ENCODE data around the gene TSSK6. TPM values are rescaled to one million over a fixed set of nuclear protein-coding genes. Genes with fewer than 3 reads are reported as not detected.
A peak's percentile ranks its signal among the peaks of the same experiment; 100 is the strongest.

Gene TSSK6
- total RNA-seq, 4 donors from 2014 or later = 0.33 to 3.7 (median 1.5) TPM

DNA sequence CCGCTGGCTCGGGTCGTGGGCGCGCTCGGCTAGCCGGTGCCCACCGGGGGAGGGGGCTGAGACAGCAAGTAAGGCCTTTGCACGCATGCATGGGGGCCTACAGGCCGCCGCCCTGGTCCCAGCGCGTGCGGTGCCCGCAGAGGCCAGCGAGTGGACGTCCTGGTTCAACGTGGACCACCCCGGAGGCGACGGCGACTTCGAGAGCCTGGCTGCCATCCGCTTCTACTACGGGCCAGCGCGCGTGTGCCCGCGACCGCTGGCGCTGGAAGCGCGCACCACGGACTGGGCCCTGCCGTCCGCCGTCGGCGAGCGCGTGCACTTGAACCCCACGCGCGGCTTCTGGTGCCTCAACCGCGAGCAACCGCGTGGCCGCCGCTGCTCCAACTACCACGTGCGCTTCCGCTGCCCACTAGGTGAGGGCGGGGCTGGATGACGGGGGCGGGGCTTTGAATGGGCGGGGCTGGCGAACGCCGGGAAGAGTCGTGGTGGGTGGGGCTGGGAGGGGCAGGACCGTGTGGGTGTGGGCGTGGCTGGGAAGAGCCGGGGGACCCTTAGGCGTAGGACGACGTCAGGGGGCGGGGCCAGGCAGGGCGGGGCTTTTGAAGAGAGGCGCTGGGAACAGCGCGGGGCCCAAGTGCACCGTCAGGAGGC, 24.8 kb upstream of the TSSK6 start:
- no peak for DNase-seq (ENCODE audit: extremely low spot score)
- TF ChIP-seq POLR2A (IDR thresholded peaks at IDR 0.05; ENCODE audit: low read depth) (no peak), EP300 (IDR thresholded peaks at IDR 0.05) (no peak), POLR2AphosphoS5 (IDR thresholded peaks at IDR 0.05) (no peak)
- TF ChIP-seq, protein P1, sequence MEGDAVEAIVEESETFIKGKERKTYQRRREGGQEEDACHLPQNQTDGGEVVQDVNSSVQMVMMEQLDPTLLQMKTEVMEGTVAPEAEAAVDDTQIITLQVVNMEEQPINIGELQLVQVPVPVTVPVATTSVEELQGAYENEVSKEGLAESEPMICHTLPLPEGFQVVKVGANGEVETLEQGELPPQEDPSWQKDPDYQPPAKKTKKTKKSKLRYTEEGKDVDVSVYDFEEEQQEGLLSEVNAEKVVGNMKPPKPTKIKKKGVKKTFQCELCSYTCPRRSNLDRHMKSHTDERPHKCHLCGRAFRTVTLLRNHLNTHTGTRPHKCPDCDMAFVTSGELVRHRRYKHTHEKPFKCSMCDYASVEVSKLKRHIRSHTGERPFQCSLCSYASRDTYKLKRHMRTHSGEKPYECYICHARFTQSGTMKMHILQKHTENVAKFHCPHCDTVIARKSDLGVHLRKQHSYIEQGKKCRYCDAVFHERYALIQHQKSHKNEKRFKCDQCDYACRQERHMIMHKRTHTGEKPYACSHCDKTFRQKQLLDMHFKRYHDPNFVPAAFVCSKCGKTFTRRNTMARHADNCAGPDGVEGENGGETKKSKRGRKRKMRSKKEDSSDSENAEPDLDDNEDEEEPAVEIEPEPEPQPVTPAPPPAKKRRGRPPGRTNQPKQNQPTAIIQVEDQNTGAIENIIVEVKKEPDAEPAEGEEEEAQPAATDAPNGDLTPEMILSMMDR (IDR thresholded peaks at IDR 0.05) = no peak
- Histone ChIP-seq H3K4me3 (peak overlapping the region; percentile 4 to 44 (median 26)), H3K9me3 (peaks cover 0 to 4% (median 0%) of the 10 kb centered on the region in 4 donors), H3K36me3 (peaks cover 0 to 7% (median 6%) of the 10 kb centered on the region in 4 donors), H3K27me3 (peaks cover 13 to 83% (median 51%) of the 10 kb centered on the region in 4 donors), H3K27ac (replicated peaks in 1 of 4) (no peak overlapping the region), H3K4me1 (peaks cover 26 to 47% (median 41%) of the 10 kb centered on the region in 4 donors)
- WGBS = 7% methylated on average over 40 of the region's 74 CpGs
- intact Hi-C loops (cut with DNase I) = no loop called here

DNA sequence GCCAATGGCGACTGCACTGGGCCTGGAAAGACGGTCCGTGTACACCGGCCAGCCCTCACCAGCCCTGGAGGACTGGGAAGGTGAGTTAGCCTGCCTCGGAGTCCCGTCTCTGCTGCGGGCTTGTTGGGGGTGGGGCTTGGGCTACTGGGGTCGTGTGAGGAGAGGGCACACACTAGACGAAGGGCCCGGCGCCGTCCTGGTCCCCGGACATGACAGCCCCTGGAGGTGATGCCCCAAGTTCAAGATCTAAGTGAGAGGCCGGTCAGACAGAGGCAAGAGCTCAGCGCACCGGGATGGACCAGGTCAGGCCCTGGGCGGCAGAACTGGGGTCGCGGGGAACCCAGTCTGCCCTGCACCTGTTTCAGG, 24.3 kb upstream of the TSSK6 start:
- intact Hi-C loops (cut with DNase I) = no loop called here

DNA sequence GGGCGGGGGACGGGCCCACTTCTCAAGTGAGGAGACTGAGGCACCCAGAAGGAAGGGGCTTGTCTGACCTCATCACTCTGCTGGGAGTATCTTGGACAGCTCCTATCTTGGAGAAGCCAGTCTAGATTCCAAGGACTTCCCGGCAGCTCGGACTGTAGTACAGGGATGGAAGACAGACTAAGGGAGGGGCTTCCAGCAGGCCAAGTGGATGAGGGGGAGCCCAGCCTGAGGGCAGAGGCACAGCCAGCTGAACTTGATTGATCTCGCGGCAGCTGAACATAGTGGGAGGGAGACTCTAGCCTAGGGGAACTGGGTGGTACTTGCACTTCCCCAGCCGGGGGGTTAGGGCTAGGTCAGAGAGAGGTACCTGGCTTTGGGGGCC, 23.4 kb upstream of the TSSK6 start:
- Histone ChIP-seq H3K27me3 (peaks cover 13 to 69% (median 51%) of the 10 kb centered on the region in 4 donors), H3K4me3 (peak overlapping the region in 2 of 4 donors; percentile 41 to 51), H3K27ac (replicated peaks in 1 of 4) (no peak overlapping the region), H3K36me3 (peaks cover 0 to 9% (median 6%) of the 10 kb centered on the region in 4 donors), H3K9me3 (peaks cover 0 to 4% (median 0%) of the 10 kb centered on the region in 4 donors), H3K4me1 (peaks cover 26 to 47% (median 41%) of the 10 kb centered on the region in 4 donors)
- intact Hi-C loops (cut with DNase I) = no loop called here
- 19% methylated on average over 7 of the region's 7 CpGs for WGBS
- TF ChIP-seq POLR2A (IDR thresholded peaks at IDR 0.05; ENCODE audit: low read depth) (no peak), POLR2AphosphoS5 (IDR thresholded peaks at IDR 0.05) (no peak), EP300 (IDR thresholded peaks at IDR 0.05) (no peak)
- TF ChIP-seq, protein P1 (IDR thresholded peaks at IDR 0.05) = no peak
- no peak for DNase-seq (ENCODE audit: extremely low spot score)

More for the DNA sequence above, 24.3 kb upstream of the TSSK6 start:
- no peak overlapping the region for H3K4me3 ChIP-seq
- peaks cover 0 to 4% (median 0%) of the 10 kb centered on the region in 4 donors for H3K9me3 ChIP-seq
- 40% methylated on average over 1 of the region's 19 CpGs for WGBS
- TF ChIP-seq POLR2AphosphoS5 (IDR thresholded peaks at IDR 0.05) (no peak), POLR2A (IDR thresholded peaks at IDR 0.05; ENCODE audit: low read depth) (no peak), EP300 (IDR thresholded peaks at IDR 0.05) (no peak)
- TF ChIP-seq, protein P1 (IDR thresholded peaks at IDR 0.05) = no peak
- H3K36me3 ChIP-seq = peaks cover 0 to 9% (median 6%) of the 10 kb centered on the region in 4 donors
- H3K27me3 ChIP-seq = peaks cover 13 to 78% (median 51%) of the 10 kb centered on the region in 4 donors
- H3K27ac ChIP-seq (replicated peaks in 1 of 4) = no peak overlapping the region
- DNase-seq (ENCODE audit: extremely low spot score) = no peak
- H3K4me1 ChIP-seq = peaks cover 26 to 47% (median 41%) of the 10 kb centered on the region in 4 donors

DNA sequence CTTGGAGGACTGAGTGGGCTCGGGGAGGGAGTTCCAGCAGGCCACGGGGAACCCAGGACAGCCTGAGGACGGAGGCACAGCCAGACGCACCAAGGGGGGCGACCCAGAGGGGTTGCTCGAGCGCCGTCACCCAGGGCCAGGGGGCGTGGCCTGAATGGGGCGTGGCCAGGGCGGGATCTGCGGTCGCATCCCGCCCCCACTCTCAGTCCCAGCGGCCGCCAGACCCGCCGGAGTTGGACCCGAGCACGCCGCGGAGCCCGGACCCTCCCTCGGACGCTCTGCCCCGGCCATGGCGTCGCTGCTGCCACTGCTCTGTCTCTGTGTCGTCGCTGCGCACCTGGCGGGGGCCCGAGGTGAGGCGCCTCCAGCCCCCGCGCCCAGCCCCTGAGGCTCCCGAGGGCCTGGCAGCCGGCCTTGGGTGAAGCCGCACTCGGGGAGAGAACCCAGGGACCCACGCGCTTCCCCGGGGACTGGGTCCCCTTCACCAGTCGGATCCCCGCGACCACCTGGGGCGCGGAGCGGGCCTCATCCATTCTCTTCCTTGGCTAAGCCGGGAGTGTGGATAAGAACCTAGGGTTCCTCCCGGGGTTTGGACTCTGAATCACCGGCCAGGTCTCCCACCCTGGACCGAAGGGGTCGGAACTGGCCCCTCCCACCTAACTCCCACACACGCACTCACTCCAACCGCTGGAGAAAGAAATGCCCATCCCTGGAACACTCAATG, 22.9 kb upstream of the TSSK6 start, which contains the start of gene CILP2:
Gene CILP2 (plus strand): TSS at position 205 of the 724 bp plus-strand sequence. CDS start 85 bp downstream, at position 290.
- intact Hi-C loops (cut with DNase I) = no loop called here
- TF ChIP-seq POLR2AphosphoS5 (IDR thresholded peaks at IDR 0.05) = no peak
- TF ChIP-seq POLR2A (IDR thresholded peaks at IDR 0.05; ENCODE audit: low read depth) = no peak
- no peak for TF ChIP-seq EP300 (IDR thresholded peaks at IDR 0.05)
- TF ChIP-seq, protein P1 (IDR thresholded peaks at IDR 0.05) = no peak

More for the DNA sequence above, 22.9 kb upstream of the TSSK6 start, which contains the start of gene CILP2:
- H3K36me3 ChIP-seq = peaks cover 0 to 9% (median 6%) of the 10 kb centered on the region in 4 donors
- H3K4me1 ChIP-seq = peaks cover 26 to 47% (median 41%) of the 10 kb centered on the region in 4 donors
- H3K27me3 ChIP-seq = peaks cover 13 to 64% (median 47%) of the 10 kb centered on the region in 4 donors
- no peak within 1 kb of the TSS for H3K27ac ChIP-seq (replicated peaks in 1 of 4)
- H3K9me3 ChIP-seq = peaks cover 0 to 4% (median 0%) of the 10 kb centered on the region in 4 donors
- no peak for DNase-seq (ENCODE audit: extremely low spot score)
- H3K4me3 ChIP-seq = peak within 1 kb of the TSS; percentile 40 to 51 (median 42)
- WGBS = 3% methylated on average over 23 of the region's 56 CpGs

All from esophagus muscularis mucosa (tissue), 4 donors.